HFF-Myc (cell line): ENCODE measurements around the gene VAC14.

Experiments used
- DNase-seq: peaks from one replicate; pipeline ENCODE4 v3.0.0-alpha.2; 2011; ENCODE audit warnings: low read depth; ENCODE audit errors: extremely low read depth
- H3K4me3 ChIP-seq: replicated peaks from 2 replicates; pipeline ENCODE4 v1.5.1; 2011; ENCODE audit warnings: low read depth, mild to moderate bottlenecking, control low read depth, low read length
- CTCF ChIP-seq: IDR thresholded peaks from 2 replicates; pipeline ENCODE4 v1.5.1; 2012; ENCODE audit warnings: mild to moderate bottlenecking, low read depth, low read length, control low read depth; ENCODE audit errors: missing control alignments

VAC14 gene

DNA sequence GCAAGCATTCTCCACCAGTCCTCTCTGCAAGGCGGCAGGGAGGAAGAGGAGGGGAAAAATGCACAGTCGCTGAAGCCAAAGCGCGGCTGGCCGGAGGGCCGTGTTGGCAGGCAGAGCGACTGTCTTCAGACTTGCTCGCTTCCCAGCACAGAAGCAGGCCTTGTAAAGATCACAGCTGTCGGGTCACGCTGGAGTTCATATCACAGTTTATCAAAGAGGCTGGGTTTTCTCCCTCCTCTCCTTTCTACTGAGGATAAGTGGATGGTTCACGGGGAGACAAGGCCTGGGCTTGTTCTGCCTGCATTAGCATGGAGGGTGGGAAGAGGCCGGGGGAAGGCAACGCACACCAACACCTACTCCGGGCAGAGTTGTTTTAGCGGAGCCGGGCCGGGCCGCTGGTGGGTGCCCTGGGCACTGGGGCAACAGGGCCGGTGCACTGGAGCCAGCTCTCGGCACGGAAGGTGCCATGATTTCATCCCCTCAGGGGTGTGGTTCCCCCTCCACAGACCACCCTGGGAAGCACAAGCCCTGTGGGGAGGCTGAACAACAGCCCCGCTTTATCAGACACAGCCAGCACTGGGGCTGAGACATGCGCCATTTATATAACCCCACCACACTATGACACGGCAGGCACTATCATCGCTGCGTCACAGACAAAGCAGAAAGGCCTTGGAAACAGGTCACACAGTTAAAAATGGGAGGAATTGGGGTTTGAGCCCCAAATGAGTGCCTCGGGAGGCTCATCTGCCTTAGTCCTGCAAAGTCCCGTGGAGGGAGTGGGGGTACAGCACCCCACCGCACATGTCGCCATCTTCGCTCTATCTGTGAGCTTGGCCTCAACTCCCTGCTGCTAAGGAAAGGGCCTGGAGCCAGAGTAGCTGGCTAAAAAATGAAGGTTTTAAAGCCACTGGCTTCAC lies 74.8 kb downstream of the VAC14 start:
- TF ChIP-seq CTCF, result no peak
- DNase-seq, result no peak
- no peak overlapping the region for H3K4me3 ChIP-seq

DNA sequence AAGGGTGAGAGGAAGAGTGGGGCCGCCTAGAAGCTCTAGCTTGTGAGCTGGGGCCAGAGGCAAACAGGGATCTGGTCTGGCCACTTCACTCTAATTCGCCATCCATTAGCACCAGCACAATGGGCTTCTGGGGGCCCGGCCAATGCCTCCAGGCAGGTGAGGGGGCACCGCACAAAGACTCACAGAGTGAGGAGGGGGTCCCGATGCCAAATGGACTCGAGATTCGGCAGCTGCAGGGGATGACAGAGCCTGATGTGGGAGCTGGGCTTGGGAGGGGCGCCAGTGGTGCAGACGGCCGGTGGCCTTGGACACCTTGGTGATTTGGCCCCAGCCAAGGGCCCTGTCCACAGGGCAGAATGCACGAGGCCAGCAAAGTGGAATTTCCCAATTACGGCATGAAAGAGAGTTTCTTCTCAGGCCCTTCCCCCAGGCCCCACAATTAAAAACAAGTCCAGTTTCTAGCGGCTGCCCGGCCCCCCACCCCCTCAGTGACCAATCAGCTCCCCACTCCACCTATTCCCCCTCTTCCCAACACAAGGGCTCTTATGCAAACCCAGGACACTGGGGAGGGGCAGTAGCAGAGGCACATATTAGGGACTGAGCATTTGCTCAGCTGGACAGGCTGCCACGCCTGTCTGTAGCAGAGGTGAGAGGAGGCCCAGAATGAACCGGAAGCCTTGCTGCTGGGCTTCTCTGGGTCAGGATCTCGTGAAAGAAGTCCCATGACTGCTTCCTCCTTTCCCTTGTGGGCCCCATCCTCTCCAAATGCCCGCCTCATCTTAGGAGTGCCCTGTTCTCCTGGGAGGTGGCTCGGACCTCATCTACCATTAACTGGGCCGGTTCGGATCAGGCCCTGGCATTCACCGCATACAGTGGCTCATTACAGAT lies 75.7 kb downstream of the VAC14 start:
- no peak for DNase-seq
- H3K4me3 ChIP-seq, result no peak overlapping the region

DNA sequence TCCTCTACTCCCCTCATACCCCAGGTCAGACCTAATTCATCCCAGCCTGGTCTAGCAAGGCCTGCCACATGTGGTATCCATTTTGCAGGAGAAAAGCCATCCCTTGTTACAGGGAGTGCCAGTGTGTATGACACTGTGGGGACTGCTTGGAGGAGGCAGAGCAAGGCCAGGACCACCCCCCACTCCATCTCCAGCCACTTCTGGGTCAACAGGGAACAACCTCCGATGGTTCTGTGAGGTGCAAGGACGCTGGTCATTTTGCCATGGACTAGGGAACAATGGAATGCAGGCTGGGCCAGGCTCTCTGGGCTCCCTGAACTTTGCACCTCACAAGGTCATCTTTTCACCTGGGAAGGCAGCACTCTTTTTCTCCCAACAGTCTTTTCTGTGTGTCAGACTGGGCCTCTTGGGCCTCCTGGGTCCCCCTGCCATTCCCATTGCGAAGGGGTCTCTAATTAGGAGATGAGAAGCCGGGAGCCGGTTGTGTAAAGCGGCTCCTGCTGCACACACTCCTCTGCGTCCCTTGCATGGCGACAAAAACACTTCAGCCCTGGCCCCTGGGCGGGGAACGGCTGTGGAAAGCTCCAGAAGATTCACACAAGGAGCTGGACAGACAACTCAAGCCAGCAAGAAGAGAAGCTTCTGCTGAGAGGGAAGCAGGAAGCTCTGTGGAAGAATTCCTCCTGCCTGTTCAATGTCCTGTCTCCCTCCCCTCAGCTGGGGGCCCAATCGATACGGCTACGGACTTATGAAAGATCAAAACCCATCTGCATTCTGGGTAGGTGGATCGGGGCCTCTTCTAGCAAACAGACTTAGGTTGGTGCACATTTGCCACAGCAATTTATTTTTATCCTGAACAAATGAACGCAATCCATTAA lies 76.6 kb downstream of the VAC14 start:
- no peak for TF ChIP-seq CTCF
- no peak overlapping the region for H3K4me3 ChIP-seq
- DNase-seq, result no peak

More for the DNA sequence above, 75.7 kb downstream of the VAC14 start:
- TF ChIP-seq CTCF, result no peak

DNA sequence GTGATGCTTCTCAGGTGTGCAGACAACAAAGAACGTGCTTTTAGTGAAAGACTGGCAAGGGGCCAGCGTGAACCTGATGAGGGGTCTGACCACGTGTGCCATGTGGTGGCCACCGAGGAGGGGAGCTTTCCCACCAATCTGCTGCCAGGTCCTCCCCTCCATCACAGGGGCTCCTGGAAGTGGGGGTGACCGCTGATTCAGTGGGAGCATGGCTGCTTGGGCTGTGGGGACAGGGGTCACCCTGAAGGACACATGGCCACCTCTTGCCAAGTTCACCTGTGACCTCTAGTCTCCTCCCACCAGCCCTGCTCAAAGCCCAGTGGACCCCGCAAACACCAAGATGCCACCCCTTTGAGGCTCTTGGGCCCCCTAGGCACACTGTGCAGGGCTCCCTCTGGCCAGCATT lies 77.2 kb downstream of the VAC14 start:
- no peak for DNase-seq

GRCh38 chr16:70721202-70721963 lies 79.6 kb downstream of the VAC14 start:
- no peak overlapping the region for H3K4me3 ChIP-seq
- TF ChIP-seq CTCF, result no peak
- DNase-seq, result no peak

More for the DNA sequence above, 77.2 kb downstream of the VAC14 start:
- H3K4me3 ChIP-seq, result no peak overlapping the region
- no peak for TF ChIP-seq CTCF
